DMS53 treated with DMSO at 0.1 percent for 48 hours (cell line): ENCODE results near the gene PRKCG.

Experiments used
- DNase-seq: peaks from one replicate; lab custom pipeline; 2025; ENCODE audit not compliant: unreplicated experiment; lab: John Stamatoyannopoulos, UW

The PRKCG gene

GRCh38 chr19:53871454-53871853, 10.5 kb upstream of the PRKCG start:
- no peak for DNase-seq

GRCh38 chr19:53872762-53873161, 9.2 kb upstream of the PRKCG start:
- no peak for DNase-seq

GRCh38 chr19:53873773-53874605, 8.0 kb upstream of the PRKCG start:
- DNase-seq = no peak

- no peak for DNase-seq
These were observed 7.4 kb upstream of the PRKCG start for GRCh38 chr19:53874606-53874990.

GRCh38 chr19:53875602-53876325, 6.2 kb upstream of the PRKCG start:
- DNase-seq = no peak

GRCh38 chr19:53876651-53877224, 5.3 kb upstream of the PRKCG start:
- no peak for DNase-seq

- DNase-seq = no peak
These were observed 4.6 kb upstream of the PRKCG start for GRCh38 chr19:53877361-53877766.

- no peak for DNase-seq
These were observed 3.2 kb upstream of the PRKCG start for GRCh38 chr19:53878776-53879139.

- no peak for DNase-seq
These were observed 2.6 kb upstream of the PRKCG start for GRCh38 chr19:53879140-53880081.

GRCh38 chr19:53880711-53881481, 1.1 kb upstream of the PRKCG start:
- DNase-seq = no peak

- no peak for DNase-seq
These were observed 524 bp downstream of the PRKCG start for GRCh38 chr19:53882391-53883050.

- no peak for DNase-seq
These were observed 1.2 kb downstream of the PRKCG start for GRCh38 chr19:53883231-53883661.

- DNase-seq = no peak
These were observed 1.7 kb downstream of the PRKCG start for GRCh38 chr19:53883741-53884140.

GRCh38 chr19:53884256-53884655, 2.3 kb downstream of the PRKCG start:
- no peak for DNase-seq

GRCh38 chr19:53885036-53885435, 3.0 kb downstream of the PRKCG start:
- DNase-seq = no peak

- no peak for DNase-seq
These were observed 10.4 kb downstream of the PRKCG start for GRCh38 chr19:53892301-53892980.

- DNase-seq = no peak
These were observed 11.0 kb downstream of the PRKCG start for GRCh38 chr19:53892981-53893325.

- DNase-seq = no peak
These were observed 12.7 kb downstream of the PRKCG start for GRCh38 chr19:53894707-53895106.

GRCh38 chr19:53896682-53897081, 14.7 kb downstream of the PRKCG start:
- DNase-seq = no peak
